HG03045 (cell line): ENCODE results near the gene ABL1.

Source experiments
- ATAC-seq: cut with Tn5 transposase; IDR thresholded peaks from one replicate; pipeline ENCODE4 v1.9.1; 2021; ENCODE audit warnings: mild to moderate bottlenecking, moderate library complexity; ENCODE audit not compliant: unreplicated experiment

Gene ABL1

GRCh38 chr9:130927995-130928900, 93.2 kb downstream of the ABL1 start:
- no peak for ATAC-seq

- ATAC-seq = no peak
These were observed 94.6 kb downstream of the ABL1 start for GRCh38 chr9:130929571-130930038.

GRCh38 chr9:130930132-130930803, 95.2 kb downstream of the ABL1 start:
- no peak for ATAC-seq

GRCh38 chr9:130930804-130931349, 95.8 kb downstream of the ABL1 start:
- ATAC-seq = no peak

- ATAC-seq = no peak
These were observed 96.6 kb downstream of the ABL1 start for GRCh38 chr9:130931508-130932254.

- no peak for ATAC-seq
These were observed 97.4 kb downstream of the ABL1 start for GRCh38 chr9:130932255-130933079.

GRCh38 chr9:130933114-130934046, 98.3 kb downstream of the ABL1 start:
- ATAC-seq = no peak

GRCh38 chr9:130934246-130934645, 99.2 kb downstream of the ABL1 start:
- no peak for ATAC-seq

- no peak for ATAC-seq
These were observed 99.9 kb downstream of the ABL1 start for GRCh38 chr9:130934702-130935647.

GRCh38 chr9:130935648-130936271, 100.7 kb downstream of the ABL1 start:
- no peak for ATAC-seq

GRCh38 chr9:130936285-130937117, 101.4 kb downstream of the ABL1 start:
- ATAC-seq = no peak
